Trophoblast cell (in vitro differentiated cells and primary cell): Measurements from ENCODE around the gene TRIM14.
"Not testable (repeated sequence)": the region's sequence is repeated elsewhere in the genome, so short reads cannot be mapped to it uniquely, and the experiment has no call there.

Experiments
- DNase-seq, 2 donors: peaks; one replicate each; pipeline ENCODE4 v3.0.0-alpha.2; 2016
- H2AFZ ChIP-seq: 2 replicates; pipeline ENCODE4 v1.6.1; 2013; ENCODE audit warnings: low read length, moderate library complexity, mild to moderate bottlenecking; ENCODE audit not compliant: insufficient read depth, poor library complexity
- H2AK5ac ChIP-seq: 2 replicates; pipeline ENCODE4 v1.6.1; 2013; ENCODE audit warnings: mild to moderate bottlenecking, low read length
- H2BK120ac ChIP-seq: 2 replicates; pipeline ENCODE4 v1.6.1; 2013; ENCODE audit warnings: low read length, mild to moderate bottlenecking, moderate library complexity; ENCODE audit not compliant: insufficient read depth, poor library complexity
- H2BK12ac ChIP-seq: 2 replicates; pipeline ENCODE4 v1.6.1; 2013; ENCODE audit warnings: mild to moderate bottlenecking, low read length, moderate library complexity
- H2BK5ac ChIP-seq: 2 replicates; pipeline ENCODE4 v1.6.1; 2013; ENCODE audit warnings: low read length, low read depth, moderate library complexity, mild to moderate bottlenecking; ENCODE audit not compliant: poor library complexity
- H3K14ac ChIP-seq: 2 replicates; pipeline ENCODE4 v1.6.1; 2013; ENCODE audit warnings: mild to moderate bottlenecking, low read length
- H3K18ac ChIP-seq: 2 replicates; pipeline ENCODE4 v1.6.1; 2013; ENCODE audit warnings: mild to moderate bottlenecking, low read length
- H3K23ac ChIP-seq: 2 replicates; pipeline ENCODE4 v1.6.1; 2013; ENCODE audit warnings: low read length
- H3K27ac ChIP-seq: 2 replicates; pipeline ENCODE4 v1.5.1; 2013; ENCODE audit warnings: low read depth, mild to moderate bottlenecking, inconsistent platforms, low read length, moderate library complexity
- H3K27me3 ChIP-seq: 2 replicates; pipeline ENCODE4 v1.6.1; 2013; ENCODE audit warnings: inconsistent platforms, mild to moderate bottlenecking, low read length, moderate library complexity; ENCODE audit not compliant: insufficient read depth
- H3K36me3 ChIP-seq, 2 experiments: 1 replicate in 1 of 2; 2 replicates in 1 of 2; pipeline ENCODE4 v1.6.1; 2013; ENCODE audit warnings: low read length in 2 of 2, mild to moderate bottlenecking in 2 of 2, moderate library complexity in 1 of 2; ENCODE audit not compliant: insufficient read depth in 2 of 2, control insufficient read depth in 1 of 2
- H3K4ac ChIP-seq: 2 replicates; pipeline ENCODE4 v1.6.1; 2013; ENCODE audit warnings: low read depth, mild to moderate bottlenecking, low read length, moderate library complexity
- H3K4me1 ChIP-seq, 2 experiments: 1 replicate in 1 of 2; 2 replicates in 1 of 2; pipeline ENCODE4 v1.6.1; 2013; ENCODE audit warnings: low read length in 2 of 2, mild to moderate bottlenecking in 2 of 2, moderate library complexity in 1 of 2; ENCODE audit not compliant: insufficient read depth in 2 of 2, control insufficient read depth in 1 of 2
- H3K4me2 ChIP-seq: 2 replicates; pipeline ENCODE4 v1.6.1; 2013; ENCODE audit warnings: inconsistent platforms, mild to moderate bottlenecking, low read length, moderate library complexity
- H3K4me3 ChIP-seq: 2 replicates; pipeline ENCODE4 v1.5.1; 2013; ENCODE audit warnings: mild to moderate bottlenecking, low read depth, low read length, inconsistent platforms
- H3K79me1 ChIP-seq: one replicate; pipeline ENCODE4 v1.6.1; 2013; ENCODE audit warnings: low read length
- H3K79me2 ChIP-seq: 2 replicates; pipeline ENCODE4 v1.6.1; 2013; ENCODE audit warnings: low read length, mild to moderate bottlenecking; ENCODE audit not compliant: control insufficient read depth, insufficient read depth, poor library complexity
- H3K9ac ChIP-seq: 2 replicates; pipeline ENCODE4 v1.6.1; 2013; ENCODE audit warnings: mild to moderate bottlenecking, low read length
- H3K9me3 ChIP-seq: 2 replicates; pipeline ENCODE4 v1.6.1; 2013; ENCODE audit warnings: low read depth, mild to moderate bottlenecking, control low read depth, inconsistent platforms, low read length; ENCODE audit not compliant: insufficient read depth
- H4K12ac ChIP-seq: 2 replicates; pipeline ENCODE4 v1.6.1; 2013; ENCODE audit warnings: low read depth, mild to moderate bottlenecking, low read length, moderate library complexity
- H4K8ac ChIP-seq: 2 replicates; pipeline ENCODE4 v1.6.1; 2013; ENCODE audit warnings: low read depth, mild to moderate bottlenecking, low read length, moderate library complexity
- H4K91ac ChIP-seq: one replicate; pipeline ENCODE4 v1.6.1; 2013; ENCODE audit warnings: low read depth, mild to moderate bottlenecking, low read length, moderate library complexity
- WGBS: extraction: QIAGEN DNeasy Blood & Tissue Kit; methylation state at CpG from one replicate; pipeline ENCODE4 v1.1.7; 2013; ENCODE audit warnings: missing lambda C conversion rate; ENCODE audit not compliant: insufficient read length, insufficient coverage; ENCODE audit errors: extremely low coverage; 5-methylcytosine and 5-hydroxymethylcytosine counted together

TRIM14 gene

GRCh38 chr9:98094316-98094715 lies 24.7 kb downstream of the TRIM14 start:
- no peak overlapping the region for H3K18ac ChIP-seq
- H2BK12ac ChIP-seq = no peak overlapping the region
- no peaks in the 10 kb centered on the region for H3K27me3 ChIP-seq
- no peak overlapping the region for H4K8ac ChIP-seq
- no peak overlapping the region for H2BK120ac ChIP-seq
- no peak overlapping the region for H3K23ac ChIP-seq
- H3K9ac ChIP-seq = no peak overlapping the region
- H2AFZ ChIP-seq = no peak overlapping the region
- H3K14ac ChIP-seq = no peak overlapping the region
- no peak overlapping the region for H2BK5ac ChIP-seq
- H3K4ac ChIP-seq = no peak overlapping the region
- no peak for DNase-seq
- H3K4me3 ChIP-seq = no peak overlapping the region
- no peak overlapping the region for H4K12ac ChIP-seq
- no peaks in the 10 kb centered on the region for H3K36me3 ChIP-seq
- H4K91ac ChIP-seq = no peak overlapping the region
- no peaks in the 10 kb centered on the region for H3K79me1 ChIP-seq
- H3K27ac ChIP-seq = no peak overlapping the region
- no peak overlapping the region for H3K4me2 ChIP-seq
- no peaks in the 10 kb centered on the region for H3K4me1 ChIP-seq
- no CpG with 5 or more reads among the region's 4 CpGs for WGBS
- no peak overlapping the region for H2AK5ac ChIP-seq
- no peaks in the 10 kb centered on the region for H3K9me3 ChIP-seq
- H3K79me2 ChIP-seq = no peaks in the 10 kb centered on the region

- Histone ChIP-seq H2BK12ac (no peak overlapping the region), H3K4me2 (no peak overlapping the region), H3K4me3 (no peak overlapping the region), H3K9me3 (peaks cover 3% of the 10 kb centered on the region), H3K9ac (no peak overlapping the region), H3K4me1 (peaks cover 3 to 4% of the 10 kb centered on the region in 2 experiments), H2BK5ac (no peak overlapping the region), H3K4ac (no peak overlapping the region), H2AFZ (no peak overlapping the region), H4K91ac (no peak overlapping the region), H3K18ac (no peak overlapping the region), H2AK5ac (no peak overlapping the region), H4K12ac (no peak overlapping the region), H3K79me2 (no peaks in the 10 kb centered on the region), H4K8ac (no peak overlapping the region), H3K27me3 (no peaks in the 10 kb centered on the region), H3K27ac (no peak overlapping the region), H3K14ac (no peak overlapping the region), H3K36me3 (no peaks in the 10 kb centered on the region), H2BK120ac (no peak overlapping the region), H3K79me1 (peaks cover 3% of the 10 kb centered on the region), H3K23ac (no peak overlapping the region)
- DNase-seq = no peak
- WGBS = no CpG with 5 or more reads among the region's 11 CpGs
These were observed 26.4 kb downstream of the TRIM14 start for GRCh38 chr9:98092613-98092931.

GRCh38 chr9:98091735-98092612 lies 27.0 kb downstream of the TRIM14 start:
- no peak overlapping the region for H4K91ac ChIP-seq
- no peak overlapping the region for H2BK120ac ChIP-seq
- H3K79me2 ChIP-seq = no peaks in the 10 kb centered on the region
- peaks cover 7 to 8% of the 10 kb centered on the region in 2 experiments for H3K4me1 ChIP-seq
- no peak overlapping the region for H3K18ac ChIP-seq
- no peaks in the 10 kb centered on the region for H3K36me3 ChIP-seq
- no peak overlapping the region for H3K9ac ChIP-seq
- H2BK12ac ChIP-seq = no peak overlapping the region
- H3K14ac ChIP-seq = no peak overlapping the region
- no peak overlapping the region for H3K4me2 ChIP-seq
- no peak overlapping the region for H3K23ac ChIP-seq
- no peak overlapping the region for H3K4me3 ChIP-seq
- no peak overlapping the region for H2BK5ac ChIP-seq
- no CpG with 5 or more reads among the region's 17 CpGs for WGBS
- no peak overlapping the region for H2AK5ac ChIP-seq
- H3K4ac ChIP-seq = no peak overlapping the region
- no peak overlapping the region for H2AFZ ChIP-seq
- H3K27me3 ChIP-seq = no peaks in the 10 kb centered on the region
- H3K27ac ChIP-seq = no peak overlapping the region
- peaks cover 6% of the 10 kb centered on the region for H3K79me1 ChIP-seq
- peaks cover 3% of the 10 kb centered on the region for H3K9me3 ChIP-seq
- H4K8ac ChIP-seq = no peak overlapping the region
- H4K12ac ChIP-seq = no peak overlapping the region
- peak; percentile 81 to 90 for DNase-seq

- H2AFZ ChIP-seq, H2BK5ac ChIP-seq, H3K4me3 ChIP-seq, H3K9ac ChIP-seq, H4K91ac ChIP-seq, H2AK5ac ChIP-seq, H3K4me2 ChIP-seq, H3K79me1 ChIP-seq, H3K9me3 ChIP-seq, H4K8ac ChIP-seq, DNase-seq, H2BK120ac ChIP-seq, H3K27me3 ChIP-seq, H4K12ac ChIP-seq, H3K14ac ChIP-seq, H3K27ac ChIP-seq, H3K18ac ChIP-seq, H3K4ac ChIP-seq, H3K36me3 ChIP-seq, H2BK12ac ChIP-seq, H3K23ac ChIP-seq, H3K79me2 ChIP-seq: not testable (repeated sequence)
- H3K4me1 ChIP-seq = peaks cover 8 to 12% of the 10 kb centered on the region in 2 experiments
- no CpG with 5 or more reads among the region's 3 CpGs for WGBS
These were observed 28.3 kb downstream of the TRIM14 start for GRCh38 chr9:98090674-98091073.
